ENCODE results near the gene GPX2.

GPX2 gene

DNA sequence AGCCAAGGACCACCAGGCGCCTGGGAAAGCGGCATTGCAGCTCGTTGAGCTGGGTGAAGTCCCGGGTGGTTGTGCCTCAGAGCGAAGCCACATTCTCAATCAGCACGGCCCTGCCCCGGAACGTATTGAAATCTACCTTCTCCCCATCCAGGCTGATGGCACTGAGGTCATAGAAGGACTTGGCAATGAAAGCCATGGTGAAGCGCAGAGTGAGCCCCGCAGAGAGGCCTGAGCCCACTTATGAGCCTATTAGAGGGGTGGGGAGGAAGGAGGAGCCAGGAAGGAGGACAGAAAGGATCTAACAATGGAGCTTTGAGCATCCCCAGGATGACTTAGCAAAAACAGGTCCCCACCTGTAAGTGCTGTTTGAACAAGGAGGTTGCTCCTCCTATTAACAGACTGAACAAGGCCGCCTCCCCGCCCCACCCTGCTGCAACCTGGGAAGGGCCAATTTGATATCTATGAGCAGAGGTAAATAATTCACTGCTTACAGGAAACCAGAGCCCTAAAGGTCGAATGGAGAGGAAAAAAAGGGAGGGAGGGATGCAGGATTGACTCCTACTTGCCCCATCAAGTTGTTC is at the start of gene GPX2:
Gene GPX2 (minus strand): TSS at position 215 of the 581 bp plus-strand sequence. CDS start 19 bp downstream, at position 196.
- Histone ChIP-seq H3K79me2 (ENCODE audit: insufficient read depth, low read length) (no peaks in the 10 kb centered on the region), H3K9me2 (ENCODE audit: low read depth, low read length) (no peaks in the 10 kb centered on the region), H3K27ac (ENCODE audit: low read depth, low read length, poor library complexity, severe bottlenecking) (no peak within 1 kb of the TSS), H2AFZ (ENCODE audit: low read length) (no peak within 1 kb of the TSS), H3K9me3 (ENCODE audit: low read length) (no peaks in the 10 kb centered on the region), H3K9ac (ENCODE audit: low read length) (no peak within 1 kb of the TSS), H3K36me3 (ENCODE audit: insufficient read depth, low read length) (peaks cover 23% of the 10 kb centered on the region; the same call in 1 of the 2 replicates), H3K4me2 (ENCODE audit: low read length) (no peak within 1 kb of the TSS), H3F3A (ENCODE audit: insufficient read depth, low read length) (no peaks in the 10 kb centered on the region), H4K20me1 (ENCODE audit: insufficient read depth, low read length) (no peaks in the 10 kb centered on the region), H3K4me3 (ENCODE audit: low read depth, low read length, poor library complexity, severe bottlenecking) (no peak within 1 kb of the TSS), H3K27me3 (ENCODE audit: insufficient read depth, low read length) (no peaks in the 10 kb centered on the region), H3K4me1 (ENCODE audit: insufficient read depth, low read length, severe bottlenecking) (no peaks in the 10 kb centered on the region)
- TF ChIP-seq EZH2 (IDR thresholded peaks at IDR 0.05; ENCODE audit: borderline replicate concordance, low read length) (no peak), CTCF (IDR thresholded peaks at IDR 0.05; ENCODE audit: low read length) (no peak)

DNA sequence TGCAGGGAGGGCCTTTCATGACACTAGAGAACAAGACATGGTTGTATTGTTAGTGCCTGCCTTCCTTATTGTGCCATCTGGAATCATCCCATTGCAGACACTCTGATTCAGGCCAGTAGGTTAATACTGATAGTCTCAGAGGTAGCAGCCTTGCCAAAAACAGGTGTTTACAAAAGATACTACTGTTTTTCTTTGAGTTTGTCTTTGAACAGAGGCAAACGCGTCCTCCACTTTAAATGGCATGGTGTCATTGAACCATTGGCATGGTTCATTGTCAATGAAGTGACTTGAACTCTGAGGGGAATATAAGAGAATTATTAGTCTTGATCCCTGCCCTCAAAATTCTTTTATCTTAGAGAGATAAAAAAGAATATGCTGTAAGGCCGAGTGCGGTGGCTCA is 48.4 kb upstream of the GPX2 start:
- H3K79me2 ChIP-seq (ENCODE audit: insufficient read depth, low read length), result peaks cover 11% of the 10 kb centered on the region
- H3K27me3 ChIP-seq (ENCODE audit: insufficient read depth, low read length), result no peaks in the 10 kb centered on the region
- H4K20me1 ChIP-seq (ENCODE audit: insufficient read depth, low read length), result no peaks in the 10 kb centered on the region
- H3K4me2 ChIP-seq (ENCODE audit: low read length), result no peak overlapping the region
- no peak overlapping the region for H2AFZ ChIP-seq (ENCODE audit: low read length)
- no peaks in the 10 kb centered on the region for H3F3A ChIP-seq (ENCODE audit: insufficient read depth, low read length)
- peaks cover 33% of the 10 kb centered on the region for H3K4me1 ChIP-seq (ENCODE audit: insufficient read depth, low read length, severe bottlenecking)
- no peak overlapping the region for H3K27ac ChIP-seq (ENCODE audit: low read depth, low read length, poor library complexity, severe bottlenecking)
- no peak overlapping the region for H3K4me3 ChIP-seq (ENCODE audit: low read depth, low read length, poor library complexity, severe bottlenecking)
- TF ChIP-seq EZH2 (IDR thresholded peaks at IDR 0.05; ENCODE audit: borderline replicate concordance, low read length) (no peak), CTCF (IDR thresholded peaks at IDR 0.05; ENCODE audit: low read length) (no peak)
- no peaks in the 10 kb centered on the region for H3K9me2 ChIP-seq (ENCODE audit: low read depth, low read length)
- 0 out of 2 replicates have a peak, but pooled peaks cover 6% of the 10 kb centered on the region for H3K36me3 ChIP-seq (ENCODE audit: insufficient read depth, low read length)
- H3K9ac ChIP-seq (ENCODE audit: low read length), result no peak overlapping the region
- H3K9me3 ChIP-seq (ENCODE audit: low read length), result no peaks in the 10 kb centered on the region

DNA sequence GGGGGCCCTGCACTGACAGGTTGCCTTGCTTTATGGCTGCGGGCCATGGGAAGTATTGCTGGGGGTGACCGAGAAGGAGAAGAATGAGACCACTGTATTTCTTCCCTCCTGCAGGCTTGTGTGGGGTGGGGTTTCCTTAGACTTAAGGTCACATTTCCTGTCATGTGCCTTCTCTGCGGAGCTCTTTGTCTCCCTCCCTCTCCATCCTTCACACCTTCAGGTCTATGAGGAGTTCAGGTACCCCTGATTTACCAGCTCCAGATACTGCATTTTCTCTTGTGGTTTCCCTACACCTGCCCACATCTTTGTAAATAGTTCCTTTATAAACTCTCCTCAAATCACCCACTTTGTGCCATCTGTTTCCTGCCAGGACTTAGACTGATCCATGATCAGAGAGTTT is 47.8 kb upstream of the GPX2 start:
- Histone ChIP-seq H3K27ac (ENCODE audit: low read depth, low read length, poor library complexity, severe bottlenecking) (no peak overlapping the region), H3K4me2 (ENCODE audit: low read length) (peak overlapping the region; percentile 1; the same call in 1 of the 2 replicates), H3K9ac (ENCODE audit: low read length) (no peak overlapping the region), H3K9me2 (ENCODE audit: low read depth, low read length) (no peaks in the 10 kb centered on the region), H3K36me3 (ENCODE audit: insufficient read depth, low read length) (0 out of 2 replicates have a peak, but pooled peaks cover 6% of the 10 kb centered on the region), H3K9me3 (ENCODE audit: low read length) (no peaks in the 10 kb centered on the region), H3F3A (ENCODE audit: insufficient read depth, low read length) (no peaks in the 10 kb centered on the region), H3K4me1 (ENCODE audit: insufficient read depth, low read length, severe bottlenecking) (peaks cover 35% of the 10 kb centered on the region), H2AFZ (ENCODE audit: low read length) (no peak overlapping the region), H4K20me1 (ENCODE audit: insufficient read depth, low read length) (no peaks in the 10 kb centered on the region), H3K79me2 (ENCODE audit: insufficient read depth, low read length) (peaks cover 11% of the 10 kb centered on the region), H3K4me3 (ENCODE audit: low read depth, low read length, poor library complexity, severe bottlenecking) (no peak overlapping the region), H3K27me3 (ENCODE audit: insufficient read depth, low read length) (no peaks in the 10 kb centered on the region)
- TF ChIP-seq EZH2 (IDR thresholded peaks at IDR 0.05; ENCODE audit: borderline replicate concordance, low read length), result no peak
- TF ChIP-seq CTCF (IDR thresholded peaks at IDR 0.05; ENCODE audit: low read length), result no peak

Measured in OCI-LY1 (cell line).